SK-N-MC (cell line): ENCODE measurements around the gene UBR2.

Experiments
- EZH2 ChIP-seq: fragments of 200-600 bp; sonication (generic); IDR thresholded peaks from one replicate; pipeline ENCODE4 v1.6.1; 2017; ENCODE audit warnings: antibody characterized with exemption
- POLR2AphosphoS5 ChIP-seq: IDR thresholded peaks from 2 replicates; pipeline ENCODE4 v1.6.1; 2012; ENCODE audit warnings: mild to moderate bottlenecking, low read depth, low read length, borderline replicate concordance

GRCh38 chr6:42520786-42521607 lies 42.8 kb upstream of the UBR2 start:
- TF ChIP-seq POLR2AphosphoS5 (no peak), EZH2 (no peak)
